GM10266 (cell line): ENCODE results near the gene DLST.
A peak's percentile ranks its signal among the peaks of the same experiment; 100 is the strongest.

Experiments used
- DNase-seq: peaks from one replicate; pipeline ENCODE4 v3.0.0; 2012; ENCODE audit errors: extremely low spot score
- TF ChIP-seq, protein P1 (sequence below): IDR thresholded peaks from 2 replicates; pipeline ENCODE4 v1.5.1; 2012; ENCODE audit warnings: mild to moderate bottlenecking, low read depth; ENCODE audit not compliant: control insufficient read depth, insufficient read depth; ENCODE audit errors: missing control alignments

The DLST gene

DNA sequence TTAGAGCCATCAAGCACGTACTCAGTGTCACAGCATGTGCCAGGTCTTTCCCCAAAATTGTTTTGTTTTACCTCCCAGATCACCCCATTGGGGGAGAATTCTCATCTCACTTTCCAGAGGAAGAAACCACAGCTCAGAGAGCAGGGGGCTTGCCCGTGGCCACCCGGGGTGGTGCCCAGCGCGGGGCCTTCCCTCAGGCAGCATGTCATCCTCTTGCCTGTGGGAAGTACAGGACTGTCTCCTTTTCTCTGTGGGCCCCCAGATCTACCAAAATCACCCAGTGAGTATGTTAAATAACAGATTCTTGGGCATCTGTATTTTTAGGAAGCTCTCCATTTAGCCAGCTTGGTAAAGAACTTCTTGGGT lies 35.4 kb downstream of the DLST start:
- TF ChIP-seq, protein P1, sequence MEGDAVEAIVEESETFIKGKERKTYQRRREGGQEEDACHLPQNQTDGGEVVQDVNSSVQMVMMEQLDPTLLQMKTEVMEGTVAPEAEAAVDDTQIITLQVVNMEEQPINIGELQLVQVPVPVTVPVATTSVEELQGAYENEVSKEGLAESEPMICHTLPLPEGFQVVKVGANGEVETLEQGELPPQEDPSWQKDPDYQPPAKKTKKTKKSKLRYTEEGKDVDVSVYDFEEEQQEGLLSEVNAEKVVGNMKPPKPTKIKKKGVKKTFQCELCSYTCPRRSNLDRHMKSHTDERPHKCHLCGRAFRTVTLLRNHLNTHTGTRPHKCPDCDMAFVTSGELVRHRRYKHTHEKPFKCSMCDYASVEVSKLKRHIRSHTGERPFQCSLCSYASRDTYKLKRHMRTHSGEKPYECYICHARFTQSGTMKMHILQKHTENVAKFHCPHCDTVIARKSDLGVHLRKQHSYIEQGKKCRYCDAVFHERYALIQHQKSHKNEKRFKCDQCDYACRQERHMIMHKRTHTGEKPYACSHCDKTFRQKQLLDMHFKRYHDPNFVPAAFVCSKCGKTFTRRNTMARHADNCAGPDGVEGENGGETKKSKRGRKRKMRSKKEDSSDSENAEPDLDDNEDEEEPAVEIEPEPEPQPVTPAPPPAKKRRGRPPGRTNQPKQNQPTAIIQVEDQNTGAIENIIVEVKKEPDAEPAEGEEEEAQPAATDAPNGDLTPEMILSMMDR = no peak
- peak; percentile 6 for DNase-seq

DNA sequence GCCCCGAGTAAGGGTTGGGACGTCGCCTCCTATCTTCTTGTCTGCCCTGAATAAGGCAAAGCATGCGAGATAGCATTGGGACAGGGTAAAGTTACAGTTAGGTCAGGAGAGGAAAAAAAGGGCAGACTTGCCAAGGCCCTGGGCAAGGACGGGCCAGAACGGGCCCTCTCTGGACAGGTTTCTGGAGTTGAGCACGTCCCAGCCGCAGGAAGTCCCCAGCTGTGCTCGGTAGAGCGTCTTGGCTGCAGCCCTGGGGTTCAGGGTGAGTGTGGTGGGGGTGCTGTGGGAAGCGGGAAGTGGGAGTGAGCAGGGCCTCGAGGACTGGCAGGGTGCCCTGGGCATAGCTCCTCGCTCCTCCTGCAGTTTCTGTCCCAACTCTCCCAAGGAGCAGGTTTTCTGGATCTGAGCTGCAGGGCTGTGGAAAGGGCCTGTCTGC lies 35.9 kb downstream of the DLST start:
- DNase-seq = no peak
- TF ChIP-seq, protein P1 = no peak

DNA sequence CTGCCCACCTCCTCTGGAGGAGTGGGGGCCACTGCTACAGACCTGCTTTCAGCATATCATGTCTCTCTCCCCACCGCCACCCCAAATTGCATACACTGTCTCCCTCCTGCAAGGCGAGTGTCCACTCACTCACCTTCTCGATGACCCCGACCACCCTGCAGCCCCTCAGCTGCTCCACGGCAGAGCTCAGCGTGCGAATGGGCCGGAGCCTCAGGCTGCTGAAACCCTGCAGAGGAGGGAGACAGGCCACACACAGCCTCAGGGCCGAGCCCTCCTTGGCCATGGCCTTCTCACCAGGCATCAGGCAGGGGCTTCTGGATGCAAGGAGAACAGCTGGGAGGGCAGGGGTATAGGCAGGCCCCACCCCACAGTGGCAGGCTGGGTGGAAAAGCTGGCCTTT lies 36.7 kb downstream of the DLST start:
- TF ChIP-seq, protein P1 = no peak

DNA sequence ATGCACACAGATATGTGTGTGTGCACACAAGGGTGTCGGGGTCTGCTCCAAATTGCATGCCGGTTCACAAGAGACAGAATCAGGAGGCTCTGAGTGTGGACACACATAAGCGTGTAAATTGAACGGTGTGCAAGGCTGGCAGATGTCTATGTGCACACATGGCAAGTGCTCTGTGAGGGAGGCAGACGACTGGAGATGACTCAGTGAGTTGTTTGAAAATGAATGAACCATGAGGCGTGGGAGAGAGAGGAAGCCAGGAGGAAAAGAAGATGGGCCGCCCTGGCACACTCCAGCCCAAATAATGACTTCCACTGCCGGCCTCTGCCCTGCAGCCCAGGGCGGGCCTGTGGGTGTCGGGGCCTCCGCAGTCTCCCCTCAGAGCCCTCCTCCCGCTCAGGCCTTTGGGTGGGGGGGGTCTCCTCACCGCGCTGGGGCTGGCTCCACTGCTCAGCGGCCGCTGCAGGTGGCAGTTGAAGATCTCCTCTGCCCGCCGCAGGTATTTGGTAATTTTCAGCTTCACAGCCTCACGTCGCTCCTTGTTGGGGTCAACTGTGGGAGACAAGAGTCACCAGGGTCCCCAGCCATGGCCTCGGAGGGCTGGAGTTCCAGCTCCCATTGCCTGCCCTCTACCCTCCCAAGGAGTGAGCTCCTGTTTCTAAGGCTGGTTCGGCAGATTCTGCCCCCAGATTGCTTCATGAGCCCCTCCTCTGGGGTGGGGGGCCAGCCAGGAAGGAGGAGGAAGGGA lies 37.9 kb downstream of the DLST start:
- no peak for DNase-seq
- TF ChIP-seq, protein P1 = no peak

More for the DNA sequence above, 36.7 kb downstream of the DLST start:
- DNase-seq = no peak

DNA sequence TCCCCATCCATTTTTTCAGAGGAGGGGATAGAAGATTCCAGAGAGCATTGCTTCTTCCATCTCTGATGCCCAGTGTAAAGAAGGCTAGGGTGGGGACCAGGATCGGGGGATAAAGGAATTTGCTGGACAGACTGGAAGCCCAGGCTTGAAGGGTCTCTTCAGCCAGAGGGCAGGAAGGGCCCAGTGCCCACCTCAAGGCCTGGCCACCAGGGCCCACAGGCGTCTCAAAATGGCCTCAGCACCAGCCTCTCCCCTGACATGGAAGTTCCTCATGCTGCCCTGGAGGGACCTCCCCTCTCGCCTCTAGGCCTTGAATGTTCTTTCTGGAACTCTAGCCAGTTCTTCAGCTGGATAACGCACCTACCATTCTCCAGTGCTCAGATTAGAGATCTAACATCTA lies 38.6 kb downstream of the DLST start:
- DNase-seq = no peak
- TF ChIP-seq, protein P1 = no peak

DNA sequence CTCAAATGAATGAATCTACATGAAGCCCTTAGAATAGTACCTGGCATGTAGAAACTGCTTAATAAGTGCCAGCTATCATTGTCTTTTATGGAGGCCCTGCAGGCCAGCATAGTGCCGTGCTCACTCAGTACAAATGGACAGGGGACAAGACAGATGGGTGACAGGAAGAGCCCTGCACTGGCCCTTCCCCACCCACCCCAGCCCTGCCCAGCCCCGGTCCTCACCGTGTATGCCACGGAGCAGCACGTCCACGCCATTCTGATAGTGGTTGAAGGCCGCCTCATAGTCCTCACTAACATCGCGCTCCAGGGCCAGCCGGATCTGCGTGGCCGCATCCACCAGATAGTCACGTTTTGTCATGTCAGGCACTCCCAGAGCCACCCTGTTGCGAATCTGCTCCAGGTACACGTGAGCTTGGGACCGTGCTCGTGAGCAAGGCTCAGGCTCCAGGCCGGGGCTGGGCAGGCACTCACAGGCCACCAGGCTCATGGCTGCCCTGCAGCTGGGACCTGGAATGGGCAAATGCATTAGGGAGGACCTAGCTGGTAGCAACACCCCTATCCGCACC lies 39.4 kb downstream of the DLST start:
- TF ChIP-seq, protein P1 = no peak
- DNase-seq = no peak
